Activated CD8-positive, alpha-beta memory T cell treated with anti-CD3 and anti-CD28 coated beads, Interleukin-2, amount 50 U/mL, for 48 hours (primary cell): ENCODE results near the gene EPHA8.

ENCODE experiments used
- DNase-seq: peaks from one replicate; pipeline ENCODE4 v3.0.0-alpha.2; 2020

Gene EPHA8

GRCh38 chr1:22595108-22595507 lies 31.8 kb downstream of the EPHA8 start:
- no peak for DNase-seq

DNA sequence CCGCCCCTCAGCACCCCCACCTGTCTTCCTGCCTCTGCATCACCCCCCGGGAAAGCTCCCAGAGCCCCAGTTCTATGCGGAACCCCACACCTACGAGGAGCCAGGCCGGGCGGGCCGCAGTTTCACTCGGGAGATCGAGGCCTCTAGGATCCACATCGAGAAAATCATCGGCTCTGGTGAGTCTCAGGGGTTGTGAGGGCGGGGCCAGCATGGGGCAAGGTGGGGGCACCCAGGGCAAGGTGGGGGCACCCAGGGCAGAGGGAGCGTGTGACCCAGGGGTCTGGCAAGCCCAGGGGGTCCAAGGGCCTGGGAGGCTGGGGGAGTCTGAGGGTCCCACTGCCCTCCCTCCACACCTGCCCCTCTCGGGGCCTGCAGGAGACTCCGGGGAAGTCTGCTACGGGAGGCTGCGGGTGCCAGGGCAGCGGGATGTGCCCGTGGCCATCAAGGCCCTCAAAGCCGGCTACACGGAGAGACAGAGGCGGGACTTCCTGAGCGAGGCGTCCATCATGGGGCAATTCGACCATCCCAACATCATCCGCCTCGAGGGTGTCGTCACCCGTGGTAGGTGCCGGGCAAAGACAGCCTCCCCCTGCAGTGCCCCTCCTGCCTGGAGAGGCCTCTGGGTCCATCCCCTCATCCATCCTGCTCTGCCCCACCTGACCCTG lies 34.1 kb downstream of the EPHA8 start:
- no peak for DNase-seq

GRCh38 chr1:22597996-22598395 lies 34.7 kb downstream of the EPHA8 start:
- no peak for DNase-seq

DNA sequence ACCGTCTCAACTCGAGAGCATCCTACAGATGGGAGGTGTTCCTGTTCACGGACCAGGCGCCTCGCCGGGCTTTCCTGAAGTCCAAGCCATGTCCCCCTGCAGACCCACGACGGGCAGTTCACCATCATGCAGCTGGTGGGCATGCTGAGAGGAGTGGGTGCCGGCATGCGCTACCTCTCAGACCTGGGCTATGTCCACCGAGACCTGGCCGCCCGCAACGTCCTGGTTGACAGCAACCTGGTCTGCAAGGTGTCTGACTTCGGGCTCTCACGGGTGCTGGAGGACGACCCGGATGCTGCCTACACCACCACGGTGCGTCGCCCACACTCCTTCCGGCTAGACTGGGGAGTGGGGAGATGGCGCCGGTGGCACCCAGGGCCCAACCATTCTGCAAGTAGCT lies 35.4 kb downstream of the EPHA8 start:
- no peak for DNase-seq

GRCh38 chr1:22600071-22600816 lies 37.0 kb downstream of the EPHA8 start:
- DNase-seq: no peak

DNA sequence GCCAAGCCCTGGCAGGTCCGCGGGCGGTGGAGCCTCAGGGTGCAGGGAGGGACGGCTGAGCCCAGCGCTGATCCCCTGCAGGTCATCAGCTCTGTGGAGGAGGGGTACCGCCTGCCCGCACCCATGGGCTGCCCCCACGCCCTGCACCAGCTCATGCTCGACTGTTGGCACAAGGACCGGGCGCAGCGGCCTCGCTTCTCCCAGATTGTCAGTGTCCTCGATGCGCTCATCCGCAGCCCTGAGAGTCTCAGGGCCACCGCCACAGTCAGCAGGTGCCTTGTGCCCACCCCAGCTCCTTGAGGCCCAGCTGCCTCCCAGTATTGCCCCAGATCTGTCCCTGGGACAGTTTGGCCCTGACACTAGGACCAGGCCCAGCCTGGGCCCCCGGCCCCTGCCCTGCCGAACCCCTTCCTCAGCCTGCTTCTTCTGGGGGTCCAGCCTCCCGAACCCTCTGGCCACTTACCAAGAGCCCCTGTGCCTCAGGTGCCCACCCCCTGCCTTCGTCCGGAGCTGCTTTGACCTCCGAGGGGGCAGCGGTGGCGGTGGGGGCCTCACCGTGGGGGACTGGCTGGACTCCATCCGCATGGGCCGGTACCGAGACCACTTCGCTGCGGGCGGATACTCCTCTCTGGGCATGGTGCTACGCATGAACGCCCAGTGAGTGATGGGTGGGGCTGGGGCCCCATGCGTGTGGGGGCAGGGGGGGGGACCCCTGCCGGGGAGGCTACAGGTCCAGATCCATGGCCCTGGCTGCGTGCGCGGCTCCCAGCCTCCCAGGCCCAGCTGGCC lies 37.7 kb downstream of the EPHA8 start:
- no peak for DNase-seq

GRCh38 chr1:22601610-22602009 lies 38.3 kb downstream of the EPHA8 start:
- DNase-seq: no peak

GRCh38 chr1:22602060-22602740 lies 38.9 kb downstream of the EPHA8 start:
- DNase-seq: no peak

GRCh38 chr1:22606161-22606560 lies 42.9 kb downstream of the EPHA8 start:
- no peak for DNase-seq

GRCh38 chr1:22607154-22607553 lies 43.9 kb downstream of the EPHA8 start:
- no peak for DNase-seq

DNA sequence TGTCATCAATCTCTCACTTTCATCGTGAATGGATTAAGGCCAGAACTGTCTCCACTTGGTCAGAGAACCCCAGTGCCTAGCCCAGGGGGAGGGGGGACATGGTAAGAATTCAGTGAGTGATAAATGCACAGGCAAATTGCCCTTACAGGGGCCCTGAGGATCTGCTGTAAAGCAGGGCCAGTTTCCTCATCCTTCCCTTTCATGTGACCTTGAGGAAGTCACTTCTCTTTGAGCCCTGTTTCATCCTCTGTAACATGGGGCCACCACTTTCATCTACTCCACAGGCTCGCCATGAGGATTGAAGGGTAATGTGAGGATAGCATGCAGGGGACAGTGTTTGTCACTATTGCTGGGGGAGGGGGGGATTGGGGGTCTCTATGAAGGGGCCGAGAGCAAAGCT lies 45.1 kb downstream of the EPHA8 start:
- DNase-seq: no peak

DNA sequence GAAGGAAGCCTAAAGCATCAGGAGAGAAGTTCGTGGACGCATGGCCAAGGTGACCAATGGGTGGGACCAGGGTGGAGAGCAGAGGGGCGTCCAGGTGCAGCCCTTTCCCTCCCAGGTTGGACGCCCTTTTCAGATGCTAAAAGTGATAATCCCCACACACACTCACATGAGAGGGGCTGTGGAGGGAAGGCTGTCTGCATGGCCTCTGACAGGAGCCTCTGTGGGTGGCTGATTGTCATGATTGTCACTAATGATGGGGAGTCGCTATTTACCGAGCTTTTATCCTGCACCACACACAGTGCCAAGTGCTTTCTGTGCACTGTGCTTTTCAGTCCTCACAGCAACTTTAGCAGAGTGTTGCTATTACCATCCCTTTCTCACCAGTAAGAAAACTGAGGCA lies 46.0 kb downstream of the EPHA8 start:
- DNase-seq: no peak

- peak; percentile 58 for DNase-seq
These were observed 48.2 kb downstream of the EPHA8 start for GRCh38 chr1:22611530-22611947.

DNA sequence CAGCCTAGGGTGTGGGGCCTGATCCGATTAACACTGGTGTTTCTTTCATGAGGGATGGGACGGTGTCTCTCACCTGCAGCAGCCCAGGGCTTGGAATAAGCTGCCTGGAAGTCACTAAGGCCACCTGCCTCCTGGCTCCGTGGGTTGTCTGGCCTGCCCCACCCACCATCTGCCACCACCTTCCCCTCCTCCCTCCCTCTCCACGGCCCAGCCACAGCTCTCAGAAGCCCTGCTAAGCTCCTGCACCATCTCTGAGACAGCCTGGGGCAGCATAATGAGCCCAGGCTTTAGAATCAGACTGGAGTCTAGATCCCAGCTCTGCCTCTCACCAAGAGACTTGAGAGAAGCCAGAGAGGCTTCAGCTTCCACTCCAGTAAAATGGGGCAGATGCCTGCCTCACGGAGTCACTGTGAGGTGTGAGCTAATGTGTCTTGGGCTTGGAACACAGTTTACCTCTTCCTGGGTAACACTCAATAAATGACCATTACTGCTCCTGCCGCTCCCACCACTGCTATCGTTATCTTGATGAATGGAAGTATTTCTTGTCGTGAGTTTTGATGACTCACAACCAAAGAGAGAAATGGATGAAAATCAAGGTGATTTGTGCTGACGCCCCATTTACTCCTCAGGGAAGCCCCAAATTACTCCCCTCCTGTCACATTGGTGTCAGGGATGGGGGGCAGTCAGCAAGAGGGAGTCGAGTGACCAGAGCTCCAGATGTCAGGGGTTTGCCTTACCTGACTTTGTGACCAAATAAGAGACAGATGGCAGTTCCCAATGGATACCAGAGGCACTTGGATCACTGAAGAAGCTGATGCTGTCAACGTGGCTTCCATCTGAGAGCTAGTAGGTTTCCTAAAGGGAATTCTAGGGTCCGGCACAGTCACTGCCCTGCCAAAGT lies 49.6 kb downstream of the EPHA8 start:
- no peak for DNase-seq

GRCh38 chr1:22613572-22613918 lies 50.3 kb downstream of the EPHA8 start:
- no peak for DNase-seq

GRCh38 chr1:22613951-22614350 lies 50.7 kb downstream of the EPHA8 start:
- DNase-seq: no peak

GRCh38 chr1:22615886-22616285 lies 52.6 kb downstream of the EPHA8 start:
- no peak for DNase-seq

GRCh38 chr1:22616571-22616970 lies 53.3 kb downstream of the EPHA8 start:
- DNase-seq: no peak

DNA sequence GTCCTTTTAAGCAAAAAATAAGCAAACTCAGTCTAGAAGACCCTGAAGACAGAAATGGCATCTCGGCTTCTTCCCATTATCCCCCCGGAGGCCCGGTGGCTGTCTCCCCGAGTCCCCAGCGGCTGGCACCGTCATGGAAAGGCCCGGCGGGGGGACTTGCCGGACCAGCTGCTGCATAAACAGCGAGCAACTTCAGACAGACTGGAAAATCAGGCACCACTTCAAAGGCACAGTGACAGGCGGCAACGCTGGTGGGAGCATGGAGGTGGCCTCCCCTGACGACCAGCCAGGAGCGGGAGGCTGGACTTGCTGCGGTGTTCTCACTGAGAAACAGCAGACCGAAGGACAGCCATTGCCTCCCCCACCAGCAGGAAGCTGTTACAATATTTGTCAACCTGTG lies 54.8 kb downstream of the EPHA8 start:
- no peak for DNase-seq

- DNase-seq: no peak
These were observed 56.0 kb downstream of the EPHA8 start for GRCh38 chr1:22619252-22619651.

DNA sequence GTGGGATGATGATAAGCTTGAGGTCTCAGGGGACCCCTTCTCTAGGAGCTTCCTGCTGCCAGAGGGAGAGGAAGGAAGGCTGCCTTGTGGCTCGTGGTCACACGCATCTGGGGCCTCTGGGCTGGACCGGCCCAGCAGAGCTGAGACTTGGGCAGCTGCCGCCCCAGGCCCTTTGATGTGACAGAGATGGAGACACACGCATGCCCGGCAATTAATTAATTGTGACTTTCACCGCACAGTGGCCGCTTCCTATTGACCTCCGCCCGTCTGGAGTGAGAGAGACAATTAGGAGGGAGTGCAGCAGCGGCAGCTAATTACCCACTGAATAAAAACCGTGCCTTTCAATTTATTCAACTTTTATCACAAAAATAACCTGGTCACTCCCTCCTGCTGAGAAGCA lies 56.5 kb downstream of the EPHA8 start:
- DNase-seq: no peak

DNA sequence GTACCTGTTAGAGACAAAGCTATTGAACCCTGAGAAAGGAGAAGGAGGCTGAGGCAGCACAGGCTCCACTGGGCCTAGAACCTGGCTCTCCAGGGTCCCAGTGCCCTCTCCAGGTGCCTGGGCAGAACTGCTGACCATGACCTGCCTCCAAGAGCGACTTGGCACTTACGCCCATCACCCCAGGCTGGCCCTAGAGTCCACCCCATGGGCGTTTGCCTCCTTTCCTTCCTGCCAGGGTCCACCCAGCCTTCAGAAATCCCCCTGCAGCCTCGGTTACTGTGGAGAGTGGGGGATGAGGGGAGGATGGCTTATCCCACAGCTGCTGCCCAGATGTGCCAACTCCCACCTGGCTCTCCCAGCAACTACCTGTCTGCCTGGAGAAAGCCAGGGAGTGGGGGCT lies 58.5 kb downstream of the EPHA8 start:
- DNase-seq: no peak
